Measurements from ENCODE around the gene SLC37A4. TPM values are rescaled to one million over a fixed set of nuclear protein-coding genes. Genes with fewer than 3 reads are reported as not detected.

The SLC37A4 gene
- total and polyA plus RNA-seq, 2 of the 13 experiments (the other 11 are each of a cell fraction or from before 2014, with no cell fraction given), result 43.0 to 56.1 TPM

- TF ChIP-seq ZSCAN21 (CRISPR knock-in tag; IDR thresholded peaks at IDR 0.05; ENCODE audit: borderline replicate concordance) (no peak), TBL1XR1 (IDR thresholded peaks at IDR 0.05; ENCODE audit: borderline replicate concordance, low read length, partially characterized antibody) (peak; percentile 47), ZNF331 (CRISPR knock-in tag; IDR thresholded peaks at IDR 0.05) (peak; percentile 78), CEBPG (CRISPR knock-in tag; IDR thresholded peaks at IDR 0.05) (peak; percentile 27; the same call in 1 of the 2 replicates), ZNF136 (CRISPR knock-in tag; IDR thresholded peaks at IDR 0.05; ENCODE audit: low read depth) (no peak), ATF1 (CRISPR knock-in tag; IDR thresholded peaks at IDR 0.05) (peak; percentile 49), NCOA1 (CRISPR knock-in tag; IDR thresholded peaks at IDR 0.05) (no peak), PTBP1 (IDR thresholded peaks at IDR 0.05; ENCODE audit: low read depth, low read length, poor library complexity, severe bottlenecking) (no peak), NR3C1 (CRISPR knock-in tag; IDR thresholded peaks at IDR 0.05) (no peak), ZNF773 (CRISPR knock-in tag; IDR thresholded peaks at IDR 0.05; ENCODE audit: borderline replicate concordance) (no peak), CHCHD3 (CRISPR knock-in tag; IDR thresholded peaks at IDR 0.05) (no peak), RXRB (CRISPR knock-in tag; IDR thresholded peaks at IDR 0.05; ENCODE audit: borderline replicate concordance) (peak; percentile 44; the same call in 1 of the 2 replicates), ZBTB20 (CRISPR knock-in tag; IDR thresholded peaks at IDR 0.05; ENCODE audit: borderline replicate concordance, low read depth) (no peak), HMG20B (CRISPR knock-in tag; conservative IDR thresholded peaks at IDR 0.05) (no peak), ZFX (CRISPR knock-in tag; IDR thresholded peaks at IDR 0.05; ENCODE audit: low read depth) (peak; percentile 69; the same call in 1 of the 2 replicates), LRRFIP1 (CRISPR knock-in tag; conservative IDR thresholded peaks at IDR 0.05) (no peak), ZNF101 (CRISPR knock-in tag; IDR thresholded peaks at IDR 0.05; ENCODE audit: borderline replicate concordance, low read depth) (no peak), CERS6 (CRISPR knock-in tag; IDR thresholded peaks at IDR 0.05) (no peak), PHF8 (CRISPR knock-in tag; IDR thresholded peaks at IDR 0.05) (peak; percentile 91), ZNF749 (CRISPR knock-in tag; IDR thresholded peaks at IDR 0.05; ENCODE audit: borderline replicate concordance) (no peak), ZNF451 (CRISPR knock-in tag; IDR thresholded peaks at IDR 0.05) (no peak), HIC2 (CRISPR knock-in tag; IDR thresholded peaks at IDR 0.05; ENCODE audit: low read depth) (no peak), GTF2F1 (IDR thresholded peaks at IDR 0.05; ENCODE audit: low read length) (no peak), RNF2 (conservative IDR thresholded peaks at IDR 0.05; ENCODE audit: low read depth) (no peak), ZIK1 (CRISPR knock-in tag; IDR thresholded peaks at IDR 0.05; ENCODE audit: borderline replicate concordance, low read depth) (peak; percentile 48), ZNF501 (CRISPR knock-in tag; IDR thresholded peaks at IDR 0.05) (peak; percentile 85), TMF1 (CRISPR knock-in tag; IDR thresholded peaks at IDR 0.05; ENCODE audit: low read depth) (peak; percentile 65; the same call in 1 of the 2 replicates)
Observed at GRCh38 chr11:119067371-119068222, 36.9 kb upstream of the SLC37A4 start, which contains the start of gene VPS11 (continued).

Measured in HepG2 (cell line).